Neural progenitor cell (in vitro differentiated cells): ENCODE data around the gene PSEN2. TPM values are rescaled to one million over a fixed set of nuclear protein-coding genes. Genes with fewer than 3 reads are reported as not detected.
A peak's percentile ranks its signal among the peaks of the same experiment; 100 is the strongest.
"Not testable (repeated sequence)": the region's sequence is repeated elsewhere in the genome, so short reads cannot be mapped to it uniquely, and the experiment has no call there.

ENCODE experiments used
- DNase-seq: peaks from one replicate; pipeline ENCODE4 v3.0.0-alpha.2; 2016; ENCODE audit warnings: low spot score
- H2AFZ ChIP-seq: fragments of 200-600 bp; sonication (generic); replicated peaks from 2 replicates; pipeline ENCODE4 v1.6.1; 2016; ENCODE audit warnings: antibody characterized with exemption
- H3F3A ChIP-seq: fragments of 200-600 bp; sonication (generic); 2 replicates; pipeline ENCODE4 v1.6.1; 2016; ENCODE audit warnings: antibody characterized with exemption, low read depth
- H3K27ac ChIP-seq: fragments of 200-600 bp; sonication (generic); 2 replicates; pipeline ENCODE4 v1.5.1; 2016; ENCODE audit warnings: mild to moderate bottlenecking
- H3K27me3 ChIP-seq: fragments of 200-600 bp; sonication (generic); 2 replicates; pipeline ENCODE4 v1.6.1; 2016; ENCODE audit warnings: mild to moderate bottlenecking, moderate library complexity
- H3K36me3 ChIP-seq: fragments of 200-600 bp; sonication (generic); 2 replicates; pipeline ENCODE4 v1.5.1; 2016
- H3K4me1 ChIP-seq: fragments of 200-600 bp; sonication (generic); 2 replicates; pipeline ENCODE4 v1.6.1; 2016; ENCODE audit warnings: mixed run types
- H3K4me2 ChIP-seq: fragments of 200-600 bp; sonication (generic); 2 replicates; pipeline ENCODE4 v1.6.1; 2016
- H3K4me3 ChIP-seq: fragments of 200-600 bp; sonication (generic); 2 replicates; pipeline ENCODE4 v1.5.1; 2016
- H3K79me2 ChIP-seq: fragments of 200-600 bp; sonication (generic); 2 replicates; pipeline ENCODE4 v1.6.1; 2016; ENCODE audit warnings: low read depth
- H3K9ac ChIP-seq: fragments of 200-600 bp; sonication (generic); 2 replicates; pipeline ENCODE4 v1.6.1; 2016
- H3K9me3 ChIP-seq: fragments of 200-600 bp; sonication (generic); 2 replicates; pipeline ENCODE4 v1.5.1; 2016; ENCODE audit warnings: low read depth
- H4K20me1 ChIP-seq: fragments of 200-600 bp; sonication (generic); 2 replicates; pipeline ENCODE4 v1.6.1; 2016; ENCODE audit warnings: low read depth
- H3K27ac Mint-ChIP-seq: 3 replicates; pipeline ENCODE4 v1.8.0; 2021; ENCODE audit warnings: mixed read lengths
- H3K27me3 Mint-ChIP-seq: 2 replicates; pipeline ENCODE4 v1.8.0; 2022; ENCODE audit warnings: low read depth, mild to moderate bottlenecking, inconsistent platforms, moderate library complexity, mixed read lengths; ENCODE audit not compliant: insufficient read depth
- H3K36me3 Mint-ChIP-seq: 3 replicates; pipeline ENCODE4 v1.8.0; 2021; ENCODE audit warnings: mixed read lengths
- H3K4me1 Mint-ChIP-seq: 3 replicates; pipeline ENCODE4 v1.8.0; 2021; ENCODE audit warnings: mixed read lengths
- H3K4me3 Mint-ChIP-seq: 3 replicates; pipeline ENCODE4 v1.8.0; 2021; ENCODE audit warnings: mild to moderate bottlenecking, moderate library complexity, mixed read lengths
- H3K9me3 Mint-ChIP-seq: 3 replicates; pipeline ENCODE4 v1.8.0; 2020; ENCODE audit warnings: mixed read lengths
- EZH2 ChIP-seq: fragments of 200-600 bp; sonication (generic); IDR thresholded peaks from 2 replicates; pipeline ENCODE4 v1.6.1; 2017; ENCODE audit warnings: antibody characterized with exemption, mild to moderate bottlenecking, moderate library complexity
- EZH2phosphoT487 ChIP-seq: fragments of 200-600 bp; sonication (generic); IDR thresholded peaks from 2 replicates; pipeline ENCODE4 v1.6.1; 2017; ENCODE audit warnings: antibody characterized with exemption
- total RNA-seq: library from RNA; depleted of rRNA; stranded (reverse); fragments of >200 nt; gene quantifications from 2 replicates; pipeline ENCODE4 v1.2.3, GENCODE V29; 2015; ENCODE audit warnings: low replicate concordance
- TF ChIP-seq, protein P1 (sequence below): fragments of 200-600 bp; sonication (generic); IDR thresholded peaks from 2 replicates; pipeline ENCODE4 v1.5.1; 2017; ENCODE audit warnings: antibody characterized with exemption, mild to moderate bottlenecking

PSEN2 gene
- total RNA-seq, 1 donor from 2014 or later: 11.4 TPM

DNA sequence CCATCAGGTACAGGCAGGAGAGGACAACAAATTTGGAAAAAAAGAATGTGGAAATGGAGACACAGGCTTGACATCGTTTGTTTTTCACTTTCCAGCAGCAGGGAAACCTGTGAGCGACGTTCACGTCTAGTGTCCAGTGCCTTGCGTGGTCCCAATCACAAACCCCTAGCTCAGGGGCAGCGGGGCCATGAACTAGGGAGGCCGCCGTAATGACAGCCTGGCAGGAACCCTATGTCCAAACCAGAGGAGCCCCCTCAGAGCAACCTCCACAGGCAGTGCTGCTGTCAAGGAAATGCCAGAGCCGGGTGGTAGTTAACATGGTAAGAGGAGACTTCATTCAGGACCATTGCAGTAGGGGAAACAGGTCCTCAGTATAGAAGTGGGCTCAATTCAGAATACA lies 37.8 kb upstream of the PSEN2 start:
- Histone ChIP-seq H3K36me3 (no peaks in the 10 kb centered on the region), H3K9ac (no peak overlapping the region), H3F3A (no peaks in the 10 kb centered on the region), H3K79me2 (no peaks in the 10 kb centered on the region), H3K27me3 (no peaks in the 10 kb centered on the region), H3K4me1 (no peaks in the 10 kb centered on the region), H4K20me1 (no peaks in the 10 kb centered on the region), H3K4me2 (no peak overlapping the region), H3K27ac (no peak overlapping the region), H3K9me3 (no peaks in the 10 kb centered on the region), H2AFZ (no peak overlapping the region), H3K4me3 (no peak overlapping the region)
- TF ChIP-seq, protein P1, sequence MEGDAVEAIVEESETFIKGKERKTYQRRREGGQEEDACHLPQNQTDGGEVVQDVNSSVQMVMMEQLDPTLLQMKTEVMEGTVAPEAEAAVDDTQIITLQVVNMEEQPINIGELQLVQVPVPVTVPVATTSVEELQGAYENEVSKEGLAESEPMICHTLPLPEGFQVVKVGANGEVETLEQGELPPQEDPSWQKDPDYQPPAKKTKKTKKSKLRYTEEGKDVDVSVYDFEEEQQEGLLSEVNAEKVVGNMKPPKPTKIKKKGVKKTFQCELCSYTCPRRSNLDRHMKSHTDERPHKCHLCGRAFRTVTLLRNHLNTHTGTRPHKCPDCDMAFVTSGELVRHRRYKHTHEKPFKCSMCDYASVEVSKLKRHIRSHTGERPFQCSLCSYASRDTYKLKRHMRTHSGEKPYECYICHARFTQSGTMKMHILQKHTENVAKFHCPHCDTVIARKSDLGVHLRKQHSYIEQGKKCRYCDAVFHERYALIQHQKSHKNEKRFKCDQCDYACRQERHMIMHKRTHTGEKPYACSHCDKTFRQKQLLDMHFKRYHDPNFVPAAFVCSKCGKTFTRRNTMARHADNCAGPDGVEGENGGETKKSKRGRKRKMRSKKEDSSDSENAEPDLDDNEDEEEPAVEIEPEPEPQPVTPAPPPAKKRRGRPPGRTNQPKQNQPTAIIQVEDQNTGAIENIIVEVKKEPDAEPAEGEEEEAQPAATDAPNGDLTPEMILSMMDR: no peak
- TF ChIP-seq EZH2 (no peak), EZH2phosphoT487 (no peak)
- peaks cover 4% of the 10 kb centered on the region for H3K27me3 Mint-ChIP-seq
- no peak overlapping the region for H3K27ac Mint-ChIP-seq
- DNase-seq: no peak
- H3K9me3 Mint-ChIP-seq: peaks cover 2% of the 10 kb centered on the region
- H3K36me3 Mint-ChIP-seq: no peaks in the 10 kb centered on the region
- H3K4me1 Mint-ChIP-seq: peaks cover 10% of the 10 kb centered on the region
- no peak overlapping the region for H3K4me3 Mint-ChIP-seq

DNA sequence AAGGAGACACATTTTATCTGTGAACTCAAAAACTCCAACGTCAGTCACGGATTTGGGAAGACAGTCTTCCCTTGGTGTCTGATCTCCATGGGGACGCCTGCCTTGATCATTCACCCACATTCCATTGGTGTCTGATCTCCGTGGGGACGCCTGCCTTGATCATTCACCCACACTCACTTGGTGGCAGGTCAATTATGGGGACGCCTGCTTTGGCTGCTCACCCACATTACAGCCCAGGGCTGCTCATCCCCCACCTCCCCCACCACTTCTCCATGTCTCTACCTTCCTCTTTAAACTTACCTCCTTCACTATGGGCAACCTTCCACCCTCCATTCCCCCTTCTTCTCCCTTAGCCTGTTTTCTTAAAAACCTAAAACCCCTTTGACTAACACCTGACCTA lies 36.2 kb upstream of the PSEN2 start:
- not testable (repeated sequence) for H3K9me3 ChIP-seq, H4K20me1 ChIP-seq, DNase-seq, H3K4me2 ChIP-seq, H3F3A ChIP-seq, H3K36me3 Mint-ChIP-seq, H3K36me3 ChIP-seq, H3K79me2 ChIP-seq, H2AFZ ChIP-seq, H3K4me3 Mint-ChIP-seq, H3K27me3 Mint-ChIP-seq, H3K27ac ChIP-seq, H3K4me3 ChIP-seq, H3K27ac Mint-ChIP-seq, H3K9me3 Mint-ChIP-seq, H3K9ac ChIP-seq, H3K27me3 ChIP-seq
- peaks cover 16% of the 10 kb centered on the region for H3K4me1 ChIP-seq
- H3K4me1 Mint-ChIP-seq: peaks cover 10% of the 10 kb centered on the region

DNA sequence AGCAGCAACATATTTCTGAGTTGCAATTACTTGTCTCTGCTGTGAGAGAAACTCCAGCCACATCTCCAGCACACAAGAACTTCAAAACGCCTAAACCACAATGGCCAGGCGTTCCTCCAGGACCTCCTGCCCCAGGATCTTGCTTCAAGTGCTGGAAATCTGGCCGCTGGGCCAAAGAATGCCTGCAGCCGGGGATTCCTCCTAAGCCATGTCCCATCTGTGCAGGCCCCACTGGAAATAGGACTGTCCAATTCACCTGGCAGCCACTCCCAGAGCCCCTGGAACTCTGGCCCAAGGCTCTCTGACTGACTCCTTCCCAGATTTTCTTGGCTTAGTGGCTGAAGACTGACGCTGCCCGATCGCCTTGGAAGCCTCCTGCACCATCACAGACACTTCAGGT lies 35.0 kb upstream of the PSEN2 start:
- H3F3A ChIP-seq, H3K27me3 Mint-ChIP-seq, H3K4me2 ChIP-seq, H4K20me1 ChIP-seq, H3K9me3 ChIP-seq, H3K36me3 ChIP-seq, H3K4me3 Mint-ChIP-seq, H3K79me2 ChIP-seq, H3K27ac ChIP-seq, DNase-seq, H3K36me3 Mint-ChIP-seq, H3K27me3 ChIP-seq, H3K27ac Mint-ChIP-seq, H2AFZ ChIP-seq, H3K9me3 Mint-ChIP-seq, H3K9ac ChIP-seq, H3K4me3 ChIP-seq: not testable (repeated sequence)
- peaks cover 16% of the 10 kb centered on the region for H3K4me1 ChIP-seq
- peaks cover 10% of the 10 kb centered on the region for H3K4me1 Mint-ChIP-seq

DNA sequence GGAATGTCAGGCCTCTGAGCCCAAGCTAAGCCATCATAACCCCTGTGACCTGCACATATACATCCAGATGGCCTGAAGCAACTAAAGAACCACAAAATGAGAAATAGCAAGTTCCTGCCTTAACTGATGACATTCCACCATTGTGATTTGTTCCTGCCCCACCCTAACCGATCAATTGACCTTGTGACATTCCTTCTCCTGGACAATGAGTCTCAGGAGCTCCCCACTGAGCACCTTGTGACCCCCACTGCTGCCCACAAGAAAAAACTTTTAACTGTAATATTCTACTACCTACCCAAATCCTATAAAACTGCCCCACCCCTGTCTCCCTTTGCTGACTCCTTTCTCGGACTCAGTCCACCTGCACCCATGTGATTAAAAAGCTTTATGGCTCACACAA lies 32.5 kb upstream of the PSEN2 start:
- Histone ChIP-seq H3K4me2 (peak overlapping the region; percentile 29), H3K4me1 (peaks cover 16% of the 10 kb centered on the region)
- not testable (repeated sequence) for H4K20me1 ChIP-seq, H3K9me3 Mint-ChIP-seq, H3K36me3 Mint-ChIP-seq, H3K4me3 ChIP-seq, H3K27ac ChIP-seq, H2AFZ ChIP-seq, H3F3A ChIP-seq, H3K4me3 Mint-ChIP-seq, H3K36me3 ChIP-seq, H3K9ac ChIP-seq, H3K79me2 ChIP-seq, H3K27me3 ChIP-seq, H3K27me3 Mint-ChIP-seq, DNase-seq, H3K9me3 ChIP-seq
- H3K27ac Mint-ChIP-seq: peak overlapping the region; percentile 52
- peaks cover 10% of the 10 kb centered on the region for H3K4me1 Mint-ChIP-seq

DNA sequence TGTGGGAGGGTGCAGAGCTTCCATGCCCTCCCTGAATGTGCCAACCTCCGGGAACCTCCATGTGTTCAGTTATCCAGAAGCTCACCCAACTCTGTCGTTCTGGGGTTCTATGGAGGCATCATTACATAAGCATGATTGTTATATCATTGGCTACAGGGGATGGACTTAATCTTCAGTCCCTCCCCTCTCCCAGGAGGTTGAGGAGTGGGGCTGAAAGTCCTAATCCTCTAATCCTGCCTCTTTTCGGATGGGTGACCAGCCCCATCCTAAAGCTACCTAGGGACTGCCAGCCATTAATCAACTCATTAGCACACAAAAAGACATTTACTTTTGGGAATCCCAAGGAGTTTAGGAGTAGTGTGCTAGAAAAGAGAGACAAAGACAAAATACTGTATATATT lies 32.0 kb upstream of the PSEN2 start:
- Mint-ChIP-seq H3K36me3 (no peaks in the 10 kb centered on the region), H3K4me1 (peaks cover 9% of the 10 kb centered on the region), H3K4me3 (no peak overlapping the region), H3K9me3 (peaks cover 2% of the 10 kb centered on the region), H3K27ac (no peak overlapping the region), H3K27me3 (peaks cover 5% of the 10 kb centered on the region)
- Histone ChIP-seq H3F3A (peaks cover 7% of the 10 kb centered on the region), H4K20me1 (no peaks in the 10 kb centered on the region), H3K36me3 (no peaks in the 10 kb centered on the region), H2AFZ (no peak overlapping the region), H3K9ac (no peak overlapping the region), H3K79me2 (no peaks in the 10 kb centered on the region), H3K4me3 (no peak overlapping the region), H3K4me1 (peaks cover 16% of the 10 kb centered on the region), H3K4me2 (peak overlapping the region; percentile 29), H3K27me3 (no peaks in the 10 kb centered on the region), H3K9me3 (no peaks in the 10 kb centered on the region), H3K27ac (no peak overlapping the region)
- TF ChIP-seq EZH2phosphoT487: no peak
- no peak for TF ChIP-seq EZH2
- TF ChIP-seq, protein P1: no peak
- peak; percentile 69 for DNase-seq
